IPS DF 6.9 (cell line): ENCODE data around the gene VSIG4.

Experiments
- DNase-seq: peaks from one replicate; pipeline ENCODE4 v3.0.0-alpha.2; 2013; ENCODE audit warnings: low read depth, low spot score
- H3K27ac ChIP-seq: one replicate; pipeline ENCODE4 v1.5.1; 2013; ENCODE audit warnings: low read length, control low read depth
- H3K27me3 ChIP-seq: 2 replicates; pipeline ENCODE4 v1.6.1; 2013; ENCODE audit warnings: mild to moderate bottlenecking, low read length; ENCODE audit not compliant: control insufficient read depth, insufficient read depth
- H3K36me3 ChIP-seq: 2 replicates; pipeline ENCODE4 v1.6.1; 2013; ENCODE audit warnings: low read length; ENCODE audit not compliant: control insufficient read depth, insufficient read depth
- H3K4me1 ChIP-seq: 2 replicates; pipeline ENCODE4 v1.6.1; 2013; ENCODE audit warnings: low read length; ENCODE audit not compliant: control insufficient read depth, insufficient read depth
- H3K4me3 ChIP-seq: 2 replicates; pipeline ENCODE4 v1.5.1; 2013; ENCODE audit warnings: mild to moderate bottlenecking, low read length
- H3K9me3 ChIP-seq: 2 replicates; pipeline ENCODE4 v1.6.1; 2013; ENCODE audit warnings: low read length, inconsistent platforms; ENCODE audit not compliant: control insufficient read depth, insufficient read depth
- WGBS: extraction: QIAGEN DNeasy Blood & Tissue Kit; methylation state at CpG from one replicate; pipeline ENCODE4 v1.1.7; 2013; ENCODE audit warnings: mixed read lengths, missing lambda C conversion rate; ENCODE audit not compliant: insufficient read length, insufficient coverage; 5-methylcytosine and 5-hydroxymethylcytosine counted together

The VSIG4 gene

DNA sequence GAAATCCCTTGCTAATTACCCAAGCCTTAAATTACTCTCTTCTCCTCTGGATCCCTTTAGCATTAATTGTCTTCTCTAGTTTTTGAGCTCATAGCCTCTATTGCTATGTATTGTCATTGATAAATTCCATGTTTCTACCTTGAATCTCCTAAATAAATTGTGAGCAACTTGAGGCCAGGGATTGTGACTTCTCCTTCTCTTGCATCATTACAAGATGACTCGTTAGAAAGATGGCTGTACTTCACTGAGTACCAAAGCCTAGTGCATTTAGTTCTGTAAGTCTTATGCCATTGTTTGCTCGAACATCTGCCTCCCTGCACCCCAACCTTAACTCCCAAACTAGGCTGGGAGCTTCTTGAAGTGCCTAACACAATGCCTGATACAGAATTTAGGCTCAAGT lies 15.3 kb downstream of the VSIG4 start:
- Histone ChIP-seq H3K9me3 (no peaks in the 10 kb centered on the region), H3K4me3 (no peak overlapping the region), H3K4me1 (no peaks in the 10 kb centered on the region), H3K27me3 (no peaks in the 10 kb centered on the region), H3K36me3 (no peaks in the 10 kb centered on the region), H3K27ac (no peak overlapping the region)
- WGBS = no CpG with 5 or more reads among the region's 2 CpGs
- no peak for DNase-seq

DNA sequence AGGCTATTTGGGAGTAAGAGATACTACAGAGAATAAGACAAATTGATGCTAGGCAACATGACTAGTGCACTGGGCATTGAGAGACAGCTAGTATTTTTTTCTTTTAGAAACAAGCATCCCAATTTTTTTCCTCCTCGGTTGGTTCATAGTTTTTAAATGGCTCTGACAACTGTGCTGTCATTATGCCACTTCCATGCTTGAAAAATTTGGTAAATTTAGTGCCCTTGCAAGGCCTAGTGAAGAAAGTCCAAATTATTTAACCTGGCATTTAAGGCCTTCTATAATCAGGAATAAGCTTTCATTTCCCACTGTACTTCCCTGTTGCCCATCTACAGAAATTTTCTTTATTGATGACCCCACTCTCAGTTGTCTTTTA lies 15.8 kb downstream of the VSIG4 start:
- Histone ChIP-seq H3K36me3 (no peaks in the 10 kb centered on the region), H3K4me3 (no peak overlapping the region), H3K27ac (no peak overlapping the region), H3K9me3 (no peaks in the 10 kb centered on the region), H3K4me1 (no peaks in the 10 kb centered on the region), H3K27me3 (no peaks in the 10 kb centered on the region)
- no CpG with 5 or more reads among the region's 1 CpG for WGBS
- DNase-seq = no peak

- no CpG with 5 or more reads among the region's 5 CpGs for WGBS
- Histone ChIP-seq H3K4me3 (no peak overlapping the region), H3K36me3 (no peaks in the 10 kb centered on the region), H3K27ac (no peak overlapping the region), H3K4me1 (no peaks in the 10 kb centered on the region), H3K27me3 (no peaks in the 10 kb centered on the region), H3K9me3 (no peaks in the 10 kb centered on the region)
- no peak for DNase-seq
Observed at GRCh38 chrX:66023385-66024091, 16.3 kb downstream of the VSIG4 start.

GRCh38 chrX:66022632-66023384 lies 17.1 kb downstream of the VSIG4 start:
- Histone ChIP-seq H3K36me3 (no peaks in the 10 kb centered on the region), H3K4me1 (no peaks in the 10 kb centered on the region), H3K9me3 (no peaks in the 10 kb centered on the region), H3K27me3 (no peaks in the 10 kb centered on the region), H3K27ac (no peak overlapping the region), H3K4me3 (no peak overlapping the region)
- DNase-seq = no peak
- no CpG with 5 or more reads among the region's 5 CpGs for WGBS

- Histone ChIP-seq H3K27ac (no peak overlapping the region), H3K27me3 (no peaks in the 10 kb centered on the region), H3K36me3 (no peaks in the 10 kb centered on the region), H3K9me3 (no peaks in the 10 kb centered on the region), H3K4me1 (peaks cover 2% of the 10 kb centered on the region; the same call in 1 of the 2 replicates), H3K4me3 (no peak overlapping the region)
- no CpG with 5 or more reads among the region's 9 CpGs for WGBS
- DNase-seq = no peak
Observed at GRCh38 chrX:66021765-66022631, 17.9 kb downstream of the VSIG4 start.

DNA sequence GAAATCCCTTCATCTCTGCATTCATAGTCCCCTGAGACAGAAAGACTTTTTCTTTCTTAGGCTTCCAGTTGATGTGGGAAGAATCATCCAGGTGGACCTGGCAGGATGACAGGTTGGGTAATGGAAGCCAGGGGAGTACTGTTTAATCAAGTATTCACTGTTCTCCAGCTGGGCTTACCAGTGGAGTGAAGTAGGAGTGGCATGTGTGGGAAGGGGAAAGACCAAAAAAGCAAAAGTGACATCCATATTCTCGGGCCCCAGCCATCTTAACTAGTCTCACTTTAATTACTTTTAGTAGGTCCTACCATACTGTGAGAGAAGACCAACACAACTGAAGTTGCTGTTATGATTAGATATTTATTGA lies 18.5 kb downstream of the VSIG4 start:
- Histone ChIP-seq H3K9me3 (no peaks in the 10 kb centered on the region), H3K4me3 (no peak overlapping the region), H3K36me3 (no peaks in the 10 kb centered on the region), H3K4me1 (peaks cover 2% of the 10 kb centered on the region; the same call in 1 of the 2 replicates), H3K27ac (no peak overlapping the region), H3K27me3 (no peaks in the 10 kb centered on the region)
- DNase-seq = no peak
- WGBS = no CpG with 5 or more reads among the region's 1 CpG

DNA sequence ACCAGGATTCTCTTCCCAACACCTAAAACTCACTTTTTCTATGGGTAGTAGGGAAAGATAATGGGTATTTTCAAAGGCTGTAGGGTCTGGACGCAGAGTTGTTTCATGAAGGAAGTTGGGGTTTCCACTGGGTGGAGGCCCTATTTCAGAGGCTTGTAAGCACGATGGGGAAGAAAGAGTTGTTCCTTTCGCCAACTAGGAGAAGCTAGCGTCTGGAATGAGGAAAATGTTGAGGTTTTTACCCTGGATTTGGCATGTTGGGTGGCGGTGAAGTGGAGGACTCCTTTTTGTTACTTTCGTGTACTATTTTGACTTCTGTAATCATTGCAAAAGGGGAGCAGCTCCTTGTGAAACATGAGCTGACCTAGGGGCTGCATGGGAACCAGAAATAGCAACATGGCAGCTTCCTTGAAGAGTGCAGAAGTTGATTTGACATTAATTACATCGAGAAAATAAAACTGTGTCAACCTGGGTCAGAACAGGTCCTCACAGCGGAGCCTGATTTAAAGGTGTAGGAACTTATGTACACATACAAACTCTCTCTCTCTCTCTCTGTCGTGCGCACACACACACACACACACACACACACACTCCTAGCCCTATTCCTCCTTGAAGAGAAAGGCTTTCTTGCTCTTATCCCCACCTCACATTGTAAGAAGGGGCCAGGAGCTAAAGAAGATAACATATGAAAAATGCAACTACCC lies 19.1 kb downstream of the VSIG4 start:
- Histone ChIP-seq H3K27me3 (no peaks in the 10 kb centered on the region), H3K9me3 (no peaks in the 10 kb centered on the region), H3K36me3 (no peaks in the 10 kb centered on the region), H3K27ac (no peak overlapping the region), H3K4me1 (peaks cover 2% of the 10 kb centered on the region; the same call in 1 of the 2 replicates), H3K4me3 (no peak overlapping the region)
- DNase-seq = no peak
- no CpG with 5 or more reads among the region's 10 CpGs for WGBS

DNA sequence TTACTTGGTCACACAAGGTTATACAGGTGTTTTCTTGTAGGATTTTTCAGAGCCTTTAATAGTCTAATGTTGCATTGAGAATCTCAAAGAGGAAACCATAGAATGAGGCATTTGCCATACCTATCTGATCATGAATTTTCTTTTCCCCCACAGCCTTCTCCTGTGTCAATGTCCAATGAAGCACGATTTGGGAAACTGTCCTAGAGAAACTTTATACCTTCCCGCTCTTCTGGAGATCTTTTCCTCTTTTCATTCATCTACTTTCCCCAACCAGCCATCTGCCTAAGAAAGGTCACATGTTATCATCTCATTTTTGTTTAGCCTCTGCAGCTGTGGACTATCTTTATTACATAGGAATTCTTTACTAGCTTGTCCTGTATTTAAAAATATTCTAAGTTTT lies 19.9 kb downstream of the VSIG4 start:
- H3K4me1 ChIP-seq = peaks cover 2% of the 10 kb centered on the region; the same call in 1 of the 2 replicates
- H3K9me3 ChIP-seq = no peaks in the 10 kb centered on the region
- H3K27ac ChIP-seq = no peak overlapping the region
- H3K27me3 ChIP-seq = no peaks in the 10 kb centered on the region
- no CpG with 5 or more reads among the region's 2 CpGs for WGBS
- no peak for DNase-seq
- H3K36me3 ChIP-seq = no peaks in the 10 kb centered on the region
- no peak overlapping the region for H3K4me3 ChIP-seq

DNA sequence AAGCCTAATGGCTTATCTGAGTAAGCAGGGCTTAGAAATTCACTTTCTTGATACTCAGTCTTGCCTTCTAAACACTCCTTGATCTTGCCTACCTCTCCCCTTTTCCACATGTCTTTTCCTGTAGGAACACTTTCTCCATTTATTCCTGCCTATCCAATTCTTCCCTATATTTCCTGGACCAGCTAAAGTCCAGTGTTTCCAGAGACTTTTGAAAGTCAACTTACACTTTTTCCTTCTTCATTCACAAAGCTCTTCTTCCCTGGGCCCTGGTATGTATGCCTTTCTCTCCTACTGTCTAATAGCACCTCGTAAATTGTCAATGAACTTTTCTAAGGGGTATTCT lies 20.6 kb downstream of the VSIG4 start:
- no peak overlapping the region for H3K27ac ChIP-seq

More for the DNA sequence above, 20.6 kb downstream of the VSIG4 start:
- Histone ChIP-seq H3K9me3 (no peaks in the 10 kb centered on the region), H3K4me3 (no peak overlapping the region), H3K36me3 (no peaks in the 10 kb centered on the region), H3K27me3 (no peaks in the 10 kb centered on the region), H3K4me1 (peaks cover 2% of the 10 kb centered on the region; the same call in 1 of the 2 replicates)
- DNase-seq = no peak
- no CpG with 5 or more reads among the region's 1 CpG for WGBS
